ENCODE measurements around the gene SLC9A6.

The SLC9A6 gene

GRCh38 chrX:136032370-136032769 lies 47.1 kb downstream of the SLC9A6 start:
- DNase-seq (ENCODE audit: extremely low spot score): peak; percentile 9
- CTCF ChIA-PET: interaction anchor here (1.1 kb wide), 1 partner anchor 134 kb away, joined by 3 read pairs; no protein-coding TSS in a partner anchor
- POLR2A ChIA-PET: no interaction called here
- TF ChIP-seq, protein P1, sequence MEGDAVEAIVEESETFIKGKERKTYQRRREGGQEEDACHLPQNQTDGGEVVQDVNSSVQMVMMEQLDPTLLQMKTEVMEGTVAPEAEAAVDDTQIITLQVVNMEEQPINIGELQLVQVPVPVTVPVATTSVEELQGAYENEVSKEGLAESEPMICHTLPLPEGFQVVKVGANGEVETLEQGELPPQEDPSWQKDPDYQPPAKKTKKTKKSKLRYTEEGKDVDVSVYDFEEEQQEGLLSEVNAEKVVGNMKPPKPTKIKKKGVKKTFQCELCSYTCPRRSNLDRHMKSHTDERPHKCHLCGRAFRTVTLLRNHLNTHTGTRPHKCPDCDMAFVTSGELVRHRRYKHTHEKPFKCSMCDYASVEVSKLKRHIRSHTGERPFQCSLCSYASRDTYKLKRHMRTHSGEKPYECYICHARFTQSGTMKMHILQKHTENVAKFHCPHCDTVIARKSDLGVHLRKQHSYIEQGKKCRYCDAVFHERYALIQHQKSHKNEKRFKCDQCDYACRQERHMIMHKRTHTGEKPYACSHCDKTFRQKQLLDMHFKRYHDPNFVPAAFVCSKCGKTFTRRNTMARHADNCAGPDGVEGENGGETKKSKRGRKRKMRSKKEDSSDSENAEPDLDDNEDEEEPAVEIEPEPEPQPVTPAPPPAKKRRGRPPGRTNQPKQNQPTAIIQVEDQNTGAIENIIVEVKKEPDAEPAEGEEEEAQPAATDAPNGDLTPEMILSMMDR (IDR thresholded peaks at IDR 0.05; ENCODE audit: control extremely low read depth, extremely low read depth, low read depth, missing control alignments): no peak

- CTCF ChIA-PET: interaction anchor here (1.4 to 1.8 kb wide), 2 partner anchors 128 to 235 kb away, joined by 4 to 5 read pairs; no protein-coding TSS in a partner anchor
- no peak for DNase-seq (ENCODE audit: extremely low spot score)
- TF ChIP-seq, protein P1 (IDR thresholded peaks at IDR 0.05; ENCODE audit: control extremely low read depth, extremely low read depth, low read depth, missing control alignments): no peak
- POLR2A ChIA-PET: no interaction called here
These were observed 49.4 kb downstream of the SLC9A6 start for GRCh38 chrX:136034668-136035067.

GRCh38 chrX:136035663-136036062 lies 50.4 kb downstream of the SLC9A6 start:
- no peak for DNase-seq (ENCODE audit: extremely low spot score)
- ChIA-PET POLR2A (no interaction called here), CTCF (interaction anchor here (1.4 kb wide), 1 partner anchor 127 kb away, joined by 5 read pairs; no protein-coding TSS in a partner anchor)
- TF ChIP-seq, protein P1 (IDR thresholded peaks at IDR 0.05; ENCODE audit: control extremely low read depth, extremely low read depth, low read depth, missing control alignments): no peak

DNA sequence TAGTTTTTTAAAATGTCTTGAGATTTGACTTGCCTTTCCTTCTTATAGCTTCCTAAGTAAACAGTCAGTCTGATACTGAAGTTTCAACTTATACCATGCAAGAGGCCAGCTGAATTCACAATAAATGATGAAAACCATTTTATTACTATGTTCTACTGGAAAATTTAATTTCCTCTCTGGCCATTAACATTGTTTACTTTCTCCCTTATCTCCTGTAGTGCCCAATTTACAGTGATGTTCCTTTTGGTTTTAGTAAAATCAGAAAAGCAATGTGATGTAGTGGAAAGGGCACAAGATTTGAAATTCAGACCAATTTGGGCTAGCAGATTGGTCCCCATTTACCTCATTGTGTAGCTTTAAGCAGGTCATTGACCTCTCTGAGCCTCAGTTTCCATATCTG lies 54.2 kb downstream of the SLC9A6 start:
- CTCF ChIA-PET: interaction anchor here (1.2 to 4.7 kb wide), 3 partner anchors 11 to 229 kb away, joined by 3 to 24 read pairs (median 4); no protein-coding TSS in a partner anchor
- TF ChIP-seq, protein P1 (IDR thresholded peaks at IDR 0.05; ENCODE audit: control extremely low read depth, extremely low read depth, low read depth, missing control alignments): no peak
- no peak for DNase-seq (ENCODE audit: extremely low spot score)
- POLR2A ChIA-PET: no interaction called here

DNA sequence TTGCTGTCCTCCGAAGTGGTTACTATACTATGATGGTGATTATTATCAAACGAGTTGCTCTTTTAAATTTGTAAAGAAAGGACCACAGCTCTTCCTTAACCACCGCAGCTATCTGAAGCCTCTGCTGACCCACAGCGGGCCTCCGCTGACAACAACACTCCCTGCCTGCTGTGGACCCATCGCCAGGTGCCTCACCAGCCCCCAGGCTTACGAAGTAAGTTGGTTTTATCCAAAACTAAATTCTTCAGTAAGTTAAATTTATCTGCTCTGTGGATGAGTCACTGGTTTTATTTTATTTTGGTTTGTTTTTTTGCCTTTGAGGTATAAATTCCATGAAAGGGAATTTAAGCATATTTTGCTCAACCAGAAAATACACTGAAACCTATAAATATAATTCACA lies 54.7 kb downstream of the SLC9A6 start:
- ChIA-PET POLR2A (no interaction called here), CTCF (interaction anchor here (1.2 to 4.7 kb wide), 3 partner anchors 11 to 229 kb away, joined by 3 to 24 read pairs (median 4); no protein-coding TSS in a partner anchor)
- no peak for DNase-seq (ENCODE audit: extremely low spot score)
- TF ChIP-seq, protein P1 (IDR thresholded peaks at IDR 0.05; ENCODE audit: control extremely low read depth, extremely low read depth, low read depth, missing control alignments): no peak

DNA sequence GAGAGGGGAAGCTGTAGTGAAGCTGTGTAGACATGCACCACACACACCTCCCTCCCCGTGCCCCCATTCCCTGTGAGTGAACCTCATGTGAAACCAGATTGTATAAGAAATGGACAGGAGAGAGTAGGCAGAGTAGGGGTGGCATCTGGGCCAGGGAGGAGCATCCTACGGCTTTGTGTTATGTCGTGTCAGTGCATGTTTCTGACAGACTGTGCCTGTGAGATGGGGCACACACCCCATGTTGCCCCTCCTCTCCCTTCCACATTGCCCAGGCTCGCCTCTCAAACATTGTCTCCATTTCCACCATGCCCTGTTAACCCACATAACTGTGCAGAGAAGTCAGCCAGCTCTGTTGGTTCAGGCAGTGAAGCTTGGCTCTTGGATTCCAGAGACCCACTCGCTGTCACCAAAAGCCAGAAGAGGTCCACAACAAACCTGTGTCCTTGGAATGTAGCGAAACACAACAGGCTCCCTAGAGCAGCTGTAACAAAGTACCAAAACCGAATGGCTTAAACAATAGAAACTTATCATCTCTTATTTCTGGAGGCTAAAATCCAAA lies 56.1 kb downstream of the SLC9A6 start:
- TF ChIP-seq, protein P1 (IDR thresholded peaks at IDR 0.05; ENCODE audit: control extremely low read depth, extremely low read depth, low read depth, missing control alignments): no peak
- POLR2A ChIA-PET: no interaction called here
- no peak for DNase-seq (ENCODE audit: extremely low spot score)
- CTCF ChIA-PET: interaction anchor here (4.7 kb wide), 1 partner anchor 13 kb away, joined by 24 read pairs; no protein-coding TSS in a partner anchor
